ENCODE data around the gene ST7.

Gene ST7

GRCh38 chr7:116977172-116977571, 23.9 kb downstream of the ST7 start:
- no peak for DNase-seq (ENCODE audit: low read depth)

- no peak for DNase-seq (ENCODE audit: low read depth)
These were observed 24.7 kb downstream of the ST7 start for GRCh38 chr7:116978006-116978405.

GRCh38 chr7:116979430-116979829, 26.1 kb downstream of the ST7 start:
- DNase-seq (ENCODE audit: low read depth), result no peak

GRCh38 chr7:116980354-116980753, 27.1 kb downstream of the ST7 start:
- no peak for DNase-seq (ENCODE audit: low read depth)

GRCh38 chr7:116981939-116982338, 28.6 kb downstream of the ST7 start:
- DNase-seq (ENCODE audit: low read depth), result no peak

GRCh38 chr7:116984511-116984910, 31.2 kb downstream of the ST7 start:
- no peak for DNase-seq (ENCODE audit: low read depth)

GRCh38 chr7:116984917-116985316, 31.6 kb downstream of the ST7 start:
- DNase-seq (ENCODE audit: low read depth), result no peak

GRCh38 chr7:116985575-116985974, 32.3 kb downstream of the ST7 start:
- DNase-seq (ENCODE audit: low read depth), result no peak

- no peak for DNase-seq (ENCODE audit: low read depth)
These were observed 33.6 kb downstream of the ST7 start for GRCh38 chr7:116986611-116987565.

GRCh38 chr7:116988363-116988989, 35.2 kb downstream of the ST7 start:
- no peak for DNase-seq (ENCODE audit: low read depth)

- DNase-seq (ENCODE audit: low read depth), result no peak
These were observed 36.8 kb downstream of the ST7 start for GRCh38 chr7:116990056-116990455.

- DNase-seq (ENCODE audit: low read depth), result no peak
These were observed 37.9 kb downstream of the ST7 start for GRCh38 chr7:116991233-116991632.

GRCh38 chr7:116994611-116995010, 41.3 kb downstream of the ST7 start:
- no peak for DNase-seq (ENCODE audit: low read depth)

GRCh38 chr7:116997972-116998371, 44.7 kb downstream of the ST7 start:
- no peak for DNase-seq (ENCODE audit: low read depth)

- DNase-seq (ENCODE audit: low read depth), result no peak
These were observed 45.4 kb downstream of the ST7 start for GRCh38 chr7:116998567-116999175.

GRCh38 chr7:116999311-116999710, 46.0 kb downstream of the ST7 start:
- no peak for DNase-seq (ENCODE audit: low read depth)

- DNase-seq (ENCODE audit: low read depth), result no peak
These were observed 48.0 kb downstream of the ST7 start for GRCh38 chr7:117001283-117001682.

- DNase-seq (ENCODE audit: low read depth), result no peak
These were observed 51.6 kb downstream of the ST7 start for GRCh38 chr7:117004899-117005298.

GRCh38 chr7:117005449-117005848, 52.1 kb downstream of the ST7 start:
- DNase-seq (ENCODE audit: low read depth), result no peak

GRCh38 chr7:117006907-117007684, 53.8 kb downstream of the ST7 start:
- no peak for DNase-seq (ENCODE audit: low read depth)

GRCh38 chr7:117008118-117008885, 55.0 kb downstream of the ST7 start:
- DNase-seq (ENCODE audit: low read depth), result no peak
